SH-SY5Y (cell line): ENCODE data around the gene SMARCC1.

Source experiments
- GATA2 ChIP-seq: IDR thresholded peaks from 2 replicates; pipeline ENCODE4 v1.6.1; 2011; ENCODE audit warnings: mild to moderate bottlenecking, low read depth, low read length
- GATA3 ChIP-seq: IDR thresholded peaks from 2 replicates; pipeline ENCODE4 v1.6.1; 2011; ENCODE audit warnings: low read depth, mild to moderate bottlenecking, low read length, moderate library complexity

The SMARCC1 gene

DNA sequence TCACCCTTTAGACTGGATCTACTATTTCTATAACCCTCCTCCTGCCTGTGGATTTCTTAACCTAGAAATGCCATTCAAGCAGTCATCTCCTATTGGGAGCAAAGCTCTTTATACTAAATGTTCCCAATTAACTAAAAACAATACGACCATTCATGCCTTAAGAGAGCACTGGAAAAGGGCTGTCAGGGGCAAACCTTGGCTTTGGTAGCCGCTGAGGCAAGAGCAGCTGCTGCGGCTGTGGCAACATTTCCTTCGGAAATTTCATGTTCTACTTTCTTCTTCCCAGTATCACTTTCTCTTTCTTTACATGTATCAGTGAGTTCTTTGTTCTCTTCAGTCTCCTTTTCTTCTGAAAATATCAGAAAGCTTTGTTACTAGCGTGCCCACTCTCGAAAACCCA is 146.7 kb downstream of the SMARCC1 start:
- no peak for TF ChIP-seq GATA2
- TF ChIP-seq GATA3 = no peak

DNA sequence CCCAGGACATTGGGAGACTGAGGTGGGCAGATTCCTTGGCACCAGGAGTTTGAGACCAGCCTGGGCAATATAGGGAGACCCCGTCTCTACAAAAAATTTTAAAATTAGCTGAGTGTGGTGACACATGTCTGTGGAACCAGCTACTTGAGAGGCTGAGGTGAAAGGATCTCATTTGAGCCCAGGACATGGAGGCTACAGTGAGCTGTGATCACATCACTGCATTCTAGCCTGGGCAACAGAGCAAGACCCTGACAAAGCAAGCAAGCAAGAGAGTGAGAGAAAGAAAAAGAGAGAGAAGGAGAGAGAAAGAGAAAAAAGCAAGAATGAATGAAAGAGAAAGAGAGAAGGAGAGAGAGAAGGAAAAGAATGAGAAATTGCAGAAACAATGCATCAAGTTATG is 150.9 kb downstream of the SMARCC1 start:
- TF ChIP-seq GATA3 (no peak), GATA2 (no peak)

DNA sequence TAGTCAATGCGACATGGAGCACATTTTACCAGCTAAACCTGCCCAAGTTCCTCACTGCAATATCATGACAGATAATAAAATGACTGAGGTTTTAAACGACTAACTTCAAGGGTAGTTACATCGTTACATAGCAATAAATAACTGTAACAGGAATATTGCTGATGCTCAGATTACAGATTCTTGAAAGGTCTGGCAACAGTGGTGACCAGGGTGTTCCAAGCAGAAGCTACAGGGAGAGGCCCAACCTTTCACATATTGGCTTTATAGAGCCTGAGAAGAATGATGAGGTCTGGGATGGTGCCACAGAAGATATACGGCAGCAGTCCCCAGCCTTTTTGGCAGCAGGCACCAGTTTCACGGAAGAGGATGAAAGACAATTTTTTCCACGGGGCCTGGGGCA is 151.9 kb downstream of the SMARCC1 start:
- TF ChIP-seq GATA3 (no peak), GATA2 (no peak)

DNA sequence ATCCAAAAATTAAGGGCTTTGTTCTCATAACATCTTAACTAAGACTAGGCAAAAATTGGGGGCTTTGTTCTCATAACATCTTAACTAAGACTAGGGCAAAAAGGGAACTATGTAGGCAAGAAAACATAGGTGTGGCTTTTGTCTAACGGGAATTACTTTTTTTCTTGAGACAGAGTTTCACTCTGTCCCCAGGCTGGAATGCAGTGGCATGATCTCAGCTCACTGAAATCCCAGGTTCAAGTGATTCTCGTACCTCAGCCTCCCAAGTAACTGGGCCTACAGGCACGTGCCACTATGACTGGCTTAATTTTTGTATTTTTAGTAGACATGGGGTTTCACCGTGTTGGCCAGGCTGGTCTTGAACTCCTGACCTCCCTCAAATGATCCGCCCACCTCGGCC is 153.3 kb downstream of the SMARCC1 start:
- no peak for TF ChIP-seq GATA3
- no peak for TF ChIP-seq GATA2

DNA sequence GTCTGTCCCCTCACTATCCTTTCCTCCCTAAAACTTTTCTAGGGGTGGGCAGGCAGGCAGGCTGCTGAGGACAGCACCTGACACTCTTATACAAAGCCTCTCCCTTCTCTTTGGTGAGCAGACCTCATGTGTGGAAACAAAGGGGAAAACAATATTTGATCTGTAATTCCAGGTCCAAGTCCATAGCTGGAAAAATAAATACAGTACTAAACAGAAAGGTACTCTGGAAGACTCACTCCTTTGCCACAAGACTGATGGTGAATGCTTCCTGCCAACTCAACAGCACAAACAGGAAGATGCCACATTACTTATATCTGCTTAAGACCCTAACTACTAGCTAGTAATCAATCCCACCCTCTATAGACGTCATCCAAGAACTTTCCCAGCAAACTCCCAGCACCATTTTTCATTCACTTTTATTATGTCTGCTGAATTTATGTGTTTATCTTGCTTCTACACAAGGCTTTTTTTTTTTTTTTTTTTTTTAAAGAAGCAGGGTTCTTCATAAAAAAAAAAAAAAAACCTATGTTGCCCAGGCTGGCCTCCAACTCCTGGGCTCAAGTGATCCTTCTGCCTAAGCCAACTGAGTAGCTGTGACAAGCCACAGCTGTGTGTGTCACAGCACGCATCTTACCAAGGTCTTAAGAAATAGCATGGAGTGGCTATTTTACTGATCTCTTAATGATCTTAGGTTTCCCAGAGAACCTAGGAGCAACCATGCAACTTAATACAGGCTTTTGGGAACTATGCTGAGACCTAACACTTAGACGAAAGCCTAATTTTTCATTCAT is 158.8 kb downstream of the SMARCC1 start:
- TF ChIP-seq GATA3 = no peak
- no peak for TF ChIP-seq GATA2

DNA sequence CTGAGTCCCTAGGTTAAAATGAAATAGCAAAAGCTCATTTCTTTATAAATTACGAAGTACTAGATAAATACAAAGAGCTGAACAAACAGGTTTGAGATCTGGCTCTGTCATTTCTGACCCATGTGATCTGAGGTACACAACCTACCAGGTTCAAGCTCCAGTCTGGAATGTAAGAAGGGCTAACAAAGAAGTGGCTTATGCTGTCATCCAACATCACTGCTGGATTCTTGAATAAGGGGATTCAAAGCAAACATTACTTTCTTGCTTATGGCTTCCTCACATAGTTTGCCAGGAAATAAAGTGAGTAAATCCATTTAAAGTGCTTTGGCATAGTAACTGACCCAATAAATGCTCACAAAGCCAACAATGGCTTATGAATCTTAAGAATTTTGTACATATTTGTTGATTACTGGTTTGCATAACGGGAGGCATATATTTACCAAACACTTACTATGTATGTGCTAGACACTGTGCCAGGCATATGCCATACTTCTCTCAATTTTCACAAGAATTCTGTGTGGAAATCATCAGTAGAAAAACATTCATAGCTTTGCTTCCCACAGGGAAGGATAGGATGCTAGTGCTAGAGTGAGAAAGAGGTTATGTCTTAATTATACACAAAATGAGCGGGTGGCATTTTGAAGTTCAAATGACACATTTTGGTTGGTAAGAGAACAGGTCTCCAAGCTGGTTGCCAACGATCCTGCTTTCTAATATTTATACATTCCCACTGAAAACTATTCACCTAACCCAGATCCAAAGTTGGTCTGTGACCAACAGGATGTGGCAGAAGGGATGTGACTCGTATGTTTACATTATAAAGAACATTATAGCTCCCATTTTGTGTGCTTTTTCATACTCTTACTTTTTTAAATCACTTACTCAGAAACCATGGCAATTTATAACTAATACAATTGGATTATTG is 164.3 kb downstream of the SMARCC1 start:
- TF ChIP-seq GATA2 = no peak
- no peak for TF ChIP-seq GATA3

DNA sequence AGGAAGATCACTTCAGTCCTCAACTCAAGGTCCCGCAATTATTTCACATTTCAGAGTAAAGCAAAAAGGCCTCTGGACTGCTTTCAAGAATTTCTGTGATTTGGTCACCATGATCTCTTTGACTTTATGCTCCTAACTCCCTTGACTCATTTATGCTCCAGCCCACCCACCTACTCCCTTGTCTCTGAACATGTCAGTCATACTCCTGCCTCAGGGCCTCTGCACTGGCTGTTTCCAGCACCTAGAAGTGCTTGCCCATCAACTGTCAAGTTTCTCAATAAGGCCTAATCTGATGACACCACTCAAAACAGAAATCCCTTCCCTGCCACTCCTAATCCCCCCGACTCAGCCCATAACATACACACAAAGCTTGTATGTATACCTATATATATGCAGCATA is 166.9 kb downstream of the SMARCC1 start:
- no peak for TF ChIP-seq GATA2
- no peak for TF ChIP-seq GATA3

DNA sequence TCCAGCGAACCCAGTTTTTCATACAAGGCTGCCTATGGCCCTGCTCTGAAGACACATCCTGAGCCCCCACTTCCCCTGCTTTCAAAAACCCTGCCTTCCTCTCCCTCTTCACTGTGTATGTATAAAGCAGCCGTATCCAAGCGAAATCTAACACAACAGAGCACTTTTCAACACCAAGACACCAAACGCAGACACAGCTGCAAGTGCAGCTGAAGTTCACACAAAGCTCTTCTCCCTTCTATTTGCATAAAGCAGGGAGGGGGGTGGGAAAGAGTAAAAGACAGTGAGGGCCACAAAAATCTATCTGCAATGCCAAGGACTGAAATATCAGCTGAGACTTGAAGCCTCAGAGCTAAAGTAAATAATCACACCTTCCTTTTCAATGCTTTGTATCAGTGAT is 168.0 kb downstream of the SMARCC1 start:
- TF ChIP-seq GATA2 (no peak), GATA3 (no peak)

DNA sequence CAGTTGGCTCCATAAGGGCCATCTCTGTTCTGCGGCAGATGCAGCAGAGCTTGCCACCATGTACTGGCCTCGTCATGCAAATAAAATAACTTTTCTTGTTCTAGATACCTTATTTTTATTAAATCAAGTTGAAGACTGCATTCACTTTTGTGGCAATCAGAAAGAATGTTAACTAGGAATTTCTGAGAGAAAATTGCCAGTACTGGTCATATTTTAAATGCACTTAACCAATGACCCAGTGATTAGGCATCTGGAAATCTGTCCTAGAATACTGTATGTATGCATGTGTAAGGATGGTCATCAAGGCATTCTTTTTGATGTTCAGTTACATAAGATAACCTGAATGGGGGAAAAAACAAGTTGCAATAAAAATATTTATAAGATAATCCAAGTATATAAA is 168.8 kb downstream of the SMARCC1 start:
- no peak for TF ChIP-seq GATA3
- TF ChIP-seq GATA2 = no peak

DNA sequence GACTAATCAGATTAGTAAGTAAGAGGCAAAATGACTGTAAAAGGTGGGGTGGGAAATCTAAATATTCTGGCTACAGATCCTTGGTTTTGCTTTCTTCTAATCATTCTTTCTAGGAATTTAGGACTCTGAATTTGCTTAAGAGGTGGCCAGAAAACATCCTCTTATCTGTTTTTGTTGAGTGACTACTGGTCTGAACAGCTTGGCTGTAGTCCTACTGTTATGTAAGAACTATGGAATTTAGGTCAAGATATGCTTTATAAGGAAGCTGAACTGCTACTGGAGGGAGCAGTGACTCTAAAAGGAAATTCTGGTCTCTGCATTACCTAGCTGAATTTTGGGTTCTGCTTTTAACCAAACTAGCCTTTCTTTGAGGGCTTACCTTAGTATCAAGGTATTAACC is 169.5 kb downstream of the SMARCC1 start:
- TF ChIP-seq GATA2 (no peak), GATA3 (no peak)

DNA sequence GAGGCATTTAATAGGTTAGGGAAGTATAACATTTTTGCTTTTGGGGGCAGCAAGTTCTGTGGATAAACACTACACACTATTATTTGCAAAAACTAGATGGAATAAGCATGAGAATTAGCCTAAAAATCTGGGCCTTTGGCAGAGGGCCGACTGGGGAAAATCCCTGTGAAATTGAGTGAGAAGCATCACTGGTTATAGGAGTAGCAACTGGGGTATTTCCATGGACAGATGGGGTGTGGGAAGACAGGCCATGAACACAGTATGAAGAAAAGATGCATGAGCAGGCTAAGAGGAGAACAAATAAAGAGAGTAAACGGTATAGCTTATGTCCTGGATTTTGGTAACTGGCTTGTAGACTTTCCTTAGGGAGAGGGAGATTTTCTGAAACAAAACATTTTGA is 170.1 kb downstream of the SMARCC1 start:
- no peak for TF ChIP-seq GATA3

DNA sequence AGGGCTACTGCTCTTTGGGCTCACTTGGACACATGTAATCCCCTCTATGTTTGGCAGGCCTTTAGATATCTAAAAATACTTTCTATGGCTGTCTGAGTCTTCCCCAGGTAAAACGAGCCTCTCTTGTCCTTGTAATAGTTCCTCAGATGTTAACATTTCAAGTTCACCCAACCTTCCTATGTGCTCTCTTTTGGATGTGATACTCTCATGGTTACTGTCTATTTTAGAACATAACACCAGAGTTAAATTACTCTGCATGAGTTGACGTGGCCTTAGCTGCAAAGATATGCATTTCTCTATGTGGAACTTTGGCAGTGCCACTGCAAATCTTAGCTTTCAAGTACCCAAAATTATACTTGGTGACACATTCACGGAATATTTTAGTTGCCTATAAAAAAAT is 171.1 kb downstream of the SMARCC1 start:
- TF ChIP-seq GATA2 (no peak), GATA3 (no peak)

DNA sequence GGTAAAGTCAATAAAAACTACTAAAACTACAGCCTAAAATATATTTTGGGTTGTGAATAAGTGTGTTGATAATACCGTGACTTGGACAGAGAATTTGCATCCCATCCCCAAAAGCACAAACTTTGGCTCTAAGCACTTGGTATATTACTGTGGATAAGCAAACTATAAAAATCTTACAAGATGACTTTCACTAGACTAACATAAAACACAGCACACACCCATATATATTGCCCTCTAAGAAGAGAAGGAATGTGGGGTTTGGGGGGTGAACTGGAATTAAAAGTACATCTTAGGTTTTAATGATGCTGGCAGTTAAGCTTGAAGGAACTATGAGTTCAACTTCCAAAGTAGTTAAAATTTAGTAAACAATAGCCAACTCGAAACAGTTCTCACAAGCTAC is 174.4 kb downstream of the SMARCC1 start:
- no peak for TF ChIP-seq GATA2
- no peak for TF ChIP-seq GATA3

DNA sequence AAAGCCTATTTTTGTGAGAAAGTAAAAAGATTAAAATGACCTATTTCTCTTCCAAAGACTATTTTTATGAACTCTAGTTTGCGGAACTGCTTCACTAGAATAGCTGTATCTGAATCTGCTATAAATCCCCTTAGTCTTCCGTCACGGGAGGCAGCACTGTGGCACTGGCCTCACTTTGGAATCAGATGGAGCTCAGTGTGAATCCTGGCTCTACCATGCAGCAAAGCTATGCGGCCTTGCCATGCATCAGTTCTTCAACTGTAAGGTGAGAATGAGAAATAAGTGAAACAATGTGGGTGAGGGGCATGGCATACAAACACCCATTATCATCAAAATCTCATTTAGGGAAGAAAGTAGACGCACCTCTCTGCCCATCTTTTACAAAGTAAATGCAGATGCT is 175.5 kb downstream of the SMARCC1 start:
- TF ChIP-seq GATA2 = no peak
- no peak for TF ChIP-seq GATA3

DNA sequence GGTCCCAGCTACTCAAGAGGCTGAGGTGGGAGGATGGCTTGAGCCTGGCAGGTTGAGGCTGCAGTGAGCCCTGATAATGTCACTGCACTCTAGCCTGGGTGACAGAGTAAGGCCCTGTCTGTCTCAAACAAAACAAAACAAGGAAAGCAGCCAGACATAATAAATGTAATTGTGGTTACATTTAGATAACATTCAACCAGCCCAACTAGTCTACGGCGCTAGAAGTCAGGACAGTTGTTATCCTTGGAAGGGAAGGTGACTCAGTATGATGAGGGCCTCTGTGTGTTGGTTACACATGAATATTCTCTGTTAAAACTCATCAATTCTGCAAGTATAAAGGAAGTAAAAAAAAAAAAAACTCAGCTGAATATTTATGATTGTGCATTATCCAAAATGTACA is 176.0 kb downstream of the SMARCC1 start:
- TF ChIP-seq GATA2 (no peak), GATA3 (no peak)

DNA sequence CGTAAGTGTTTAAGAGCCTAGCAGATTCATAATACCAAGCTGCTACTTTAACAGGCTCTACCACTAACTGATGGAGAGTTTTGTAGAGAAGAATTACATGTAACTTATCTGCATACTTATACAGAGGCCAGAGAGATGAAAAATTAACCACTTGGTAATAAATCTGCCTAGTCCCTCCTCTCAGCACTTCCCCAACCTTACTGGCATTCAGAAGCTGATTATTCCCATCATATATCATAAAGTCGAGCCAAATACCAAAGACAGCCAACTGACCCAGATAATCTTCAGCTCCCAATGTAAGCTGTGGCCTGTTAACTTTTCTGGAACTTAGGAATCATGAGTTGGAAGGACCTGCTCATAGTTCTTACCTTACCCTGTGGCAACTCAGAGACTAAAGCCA is 177.5 kb downstream of the SMARCC1 start:
- TF ChIP-seq GATA2 (no peak), GATA3 (no peak)
